ENCODE measurements around the gene TOP1. TPM values are rescaled to one million over a fixed set of nuclear protein-coding genes. Genes with fewer than 3 reads are reported as not detected.

Gene TOP1
- total RNA-seq, 2 experiments from 2014 or later: 99.6 to 102 TPM

- H3K4me3 Mint-ChIP-seq: no peak overlapping the region
- peaks cover 2% of the 10 kb centered on the region for H3K9me3 Mint-ChIP-seq
- peaks cover 65% of the 10 kb centered on the region for H3K4me1 Mint-ChIP-seq
- no peaks in the 10 kb centered on the region for H3K27me3 Mint-ChIP-seq
- H3K27ac Mint-ChIP-seq: no peak overlapping the region
- peaks cover 46% of the 10 kb centered on the region for H3K36me3 Mint-ChIP-seq
- no peak for DNase-seq
These were observed 12.2 kb downstream of the TOP1 start for GRCh38 chr20:41040855-41041254.

DNA sequence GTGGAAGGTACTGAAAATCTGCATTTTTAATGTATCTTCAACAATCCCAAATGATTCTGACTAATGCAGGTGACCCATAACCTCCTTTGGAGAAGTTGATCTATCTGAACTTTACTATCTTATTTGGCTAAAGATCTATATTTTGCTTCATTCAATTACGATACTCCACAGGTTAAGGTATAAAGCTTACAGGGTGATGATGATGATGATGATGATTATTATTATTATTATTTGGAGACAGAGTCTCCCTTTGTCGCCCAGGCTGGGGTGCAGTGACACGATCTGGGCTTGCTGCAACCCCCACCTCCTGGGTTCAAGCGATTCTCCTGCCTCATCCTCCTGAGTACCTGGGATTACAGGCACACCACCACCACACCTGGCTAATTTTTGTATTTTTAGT is 13.1 kb downstream of the TOP1 start:
- no peaks in the 10 kb centered on the region for H3K27me3 Mint-ChIP-seq
- no peak overlapping the region for H3K27ac Mint-ChIP-seq
- H3K4me3 Mint-ChIP-seq: no peak overlapping the region
- no peak for DNase-seq
- H3K4me1 Mint-ChIP-seq: peaks cover 66% of the 10 kb centered on the region
- peaks cover 38% of the 10 kb centered on the region for H3K36me3 Mint-ChIP-seq
- peaks cover 2% of the 10 kb centered on the region for H3K9me3 Mint-ChIP-seq

DNA sequence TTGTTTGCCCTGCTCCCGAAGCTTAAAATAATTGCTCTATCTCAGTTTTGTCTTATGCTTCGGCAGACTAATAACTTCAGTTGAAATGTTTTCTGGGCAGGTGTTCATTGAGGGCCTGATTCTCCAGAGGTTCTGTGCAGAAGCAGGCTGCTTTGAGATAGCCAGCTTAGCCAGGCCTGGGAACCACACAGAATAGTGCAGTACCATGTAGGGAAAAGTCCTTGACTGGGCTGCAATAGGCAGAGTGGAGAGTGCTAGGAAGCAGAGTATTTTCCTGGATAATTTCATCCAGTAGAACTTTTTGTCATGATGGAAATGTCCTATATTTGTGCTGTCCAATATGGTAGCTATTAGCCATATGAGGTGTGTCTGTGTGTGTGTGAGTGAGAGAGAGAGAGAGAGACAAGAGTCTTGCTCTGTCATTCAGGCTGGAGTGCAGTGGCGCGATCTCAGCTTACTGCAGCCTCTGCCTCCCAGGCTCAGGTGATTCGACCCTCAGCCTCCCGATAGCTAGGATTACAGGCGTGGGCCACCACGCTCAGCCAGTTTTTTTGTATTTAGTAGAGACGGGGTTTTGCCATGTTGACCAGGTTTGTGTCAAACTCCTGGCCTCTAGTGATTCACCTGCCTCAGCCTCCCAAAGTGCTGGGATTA is 15.9 kb downstream of the TOP1 start:
- Mint-ChIP-seq H3K36me3 (peaks cover 26% of the 10 kb centered on the region), H3K4me1 (peaks cover 75% of the 10 kb centered on the region), H3K9me3 (peaks cover 2% of the 10 kb centered on the region), H3K27me3 (no peaks in the 10 kb centered on the region), H3K27ac (no peak overlapping the region), H3K4me3 (no peak overlapping the region)
- no peak for DNase-seq

GRCh38 chr20:41045671-41046070 is 17.0 kb downstream of the TOP1 start:
- H3K9me3 Mint-ChIP-seq: peaks cover 2% of the 10 kb centered on the region
- no peaks in the 10 kb centered on the region for H3K27me3 Mint-ChIP-seq
- no peak overlapping the region for H3K27ac Mint-ChIP-seq
- H3K36me3 Mint-ChIP-seq: peaks cover 34% of the 10 kb centered on the region
- peaks cover 77% of the 10 kb centered on the region for H3K4me1 Mint-ChIP-seq
- H3K4me3 Mint-ChIP-seq: no peak overlapping the region
- DNase-seq: no peak

DNA sequence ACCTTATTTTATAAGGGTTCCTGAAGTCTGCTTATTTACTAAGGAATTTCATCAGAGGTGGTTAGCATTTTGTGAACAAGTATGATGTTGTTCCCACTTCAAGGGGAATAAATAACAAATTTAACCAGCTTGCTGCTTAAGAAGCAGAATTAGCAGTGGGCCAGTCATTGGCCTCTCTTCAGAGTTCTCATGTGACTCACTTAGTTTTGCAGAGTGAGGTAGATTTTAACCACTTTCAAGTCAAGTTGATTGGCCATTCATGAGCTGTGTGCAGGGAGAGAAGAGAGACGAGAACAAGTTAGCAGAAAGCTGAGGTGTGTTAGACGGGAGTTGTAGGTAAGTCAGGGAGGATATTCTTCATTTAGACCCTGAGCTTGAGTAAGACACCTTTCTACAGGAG is 18.1 kb downstream of the TOP1 start:
- Mint-ChIP-seq H3K9me3 (peaks cover 2% of the 10 kb centered on the region), H3K4me3 (no peak overlapping the region), H3K27me3 (no peaks in the 10 kb centered on the region), H3K36me3 (peaks cover 28% of the 10 kb centered on the region), H3K27ac (peak overlapping the region; percentile 25), H3K4me1 (peaks cover 80% of the 10 kb centered on the region)
- no peak for DNase-seq

DNA sequence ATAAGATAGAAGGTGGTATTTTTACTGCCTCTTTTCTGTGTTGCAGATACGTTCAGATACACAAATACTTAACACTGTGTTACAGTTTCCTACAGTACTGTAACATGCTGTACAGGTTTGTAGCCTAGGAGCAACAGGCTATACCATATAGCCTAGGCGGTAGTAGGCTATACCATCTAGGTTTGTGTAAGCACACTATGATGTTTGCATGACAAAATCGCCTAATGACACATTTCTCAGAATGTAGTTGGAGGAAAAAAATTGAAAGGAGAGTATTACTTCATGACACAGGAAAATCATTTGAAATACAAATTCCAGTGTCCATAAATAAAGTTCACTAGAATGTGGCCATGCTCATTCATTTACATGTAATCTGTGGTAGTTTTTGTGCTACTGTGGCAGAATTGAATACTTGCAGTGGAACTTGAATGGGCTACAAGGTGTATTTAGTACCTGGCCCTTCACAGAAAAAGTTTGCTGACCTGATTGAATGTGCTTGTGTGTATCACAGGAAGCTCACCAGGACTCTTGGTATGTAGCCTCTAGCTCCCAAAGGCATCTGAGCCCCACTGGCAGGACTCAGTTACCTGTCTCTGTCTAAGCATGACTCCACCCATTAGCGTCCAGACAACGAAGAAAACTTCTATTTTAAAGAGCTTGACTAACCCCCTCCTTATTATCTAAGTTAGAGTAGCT is 18.8 kb downstream of the TOP1 start:
- H3K4me1 Mint-ChIP-seq: peaks cover 83% of the 10 kb centered on the region
- H3K27me3 Mint-ChIP-seq: no peaks in the 10 kb centered on the region
- H3K9me3 Mint-ChIP-seq: peaks cover 2% of the 10 kb centered on the region
- DNase-seq: no peak
- H3K36me3 Mint-ChIP-seq: peaks cover 25% of the 10 kb centered on the region
- peak overlapping the region; percentile 76 for H3K4me3 Mint-ChIP-seq
- H3K27ac Mint-ChIP-seq: peak overlapping the region; percentile 80

DNA sequence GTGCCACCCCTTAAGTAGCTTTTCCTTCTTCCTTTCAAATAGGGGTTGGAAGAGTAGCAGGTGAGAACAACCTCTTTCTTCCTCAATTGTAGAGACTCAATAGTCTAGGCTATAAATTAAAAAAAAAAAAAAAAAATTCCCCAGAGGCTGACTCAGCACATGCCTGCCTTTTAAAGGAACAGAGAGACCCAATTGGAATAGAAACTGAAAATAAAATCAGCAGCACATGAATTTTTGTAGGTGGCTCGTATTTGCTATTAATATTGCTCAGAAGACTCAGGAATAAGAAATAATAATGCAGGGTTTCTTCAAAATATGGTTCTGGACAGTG is 19.3 kb downstream of the TOP1 start:
- H3K9me3 Mint-ChIP-seq: peaks cover 2% of the 10 kb centered on the region

DNA sequence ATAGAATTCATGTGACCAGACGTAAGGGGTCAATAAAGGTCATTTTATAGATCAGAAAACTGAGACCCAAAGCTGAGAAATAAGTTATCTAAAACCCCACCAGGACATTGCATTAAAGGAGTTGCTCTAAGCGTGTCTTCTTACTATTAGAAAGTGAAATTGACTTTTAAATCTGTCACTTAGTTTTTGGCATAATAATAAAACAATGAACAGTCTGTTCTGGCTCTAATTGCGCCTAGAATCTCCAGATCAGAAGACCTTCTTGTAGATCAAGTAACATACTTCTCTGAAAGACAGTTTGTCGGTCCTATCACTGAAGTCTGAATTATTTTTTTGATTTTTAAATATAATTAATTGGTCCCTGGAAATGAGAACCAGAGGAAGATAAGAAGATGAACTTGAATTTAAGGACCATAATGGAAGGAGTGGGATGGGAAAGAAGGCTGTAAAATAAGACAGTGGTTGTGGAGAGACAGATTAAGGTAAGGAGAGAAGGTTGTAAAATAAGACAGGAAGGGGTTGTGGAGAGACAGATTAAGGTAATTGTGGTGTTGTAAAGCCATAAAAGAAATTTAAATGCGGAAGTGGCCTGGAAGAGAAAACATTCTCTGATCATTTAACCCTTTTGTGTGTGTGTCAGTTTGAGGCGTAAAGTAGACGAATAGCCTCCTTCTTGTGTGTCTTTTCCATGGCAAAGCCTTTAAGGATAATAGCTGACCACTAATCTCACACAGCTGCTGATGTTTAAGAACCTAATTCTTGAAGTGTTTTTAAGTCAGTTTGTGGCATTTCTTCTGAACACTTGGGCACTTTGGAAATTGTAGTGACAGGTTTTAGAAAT is 20.1 kb downstream of the TOP1 start:
- Mint-ChIP-seq H3K9me3 (peaks cover 3% of the 10 kb centered on the region), H3K27me3 (no peaks in the 10 kb centered on the region)

More for the DNA sequence above, 19.3 kb downstream of the TOP1 start:
- H3K27ac Mint-ChIP-seq: peak overlapping the region; percentile 80
- H3K4me3 Mint-ChIP-seq: peak overlapping the region; percentile 76
- H3K36me3 Mint-ChIP-seq: peaks cover 21% of the 10 kb centered on the region
- no peaks in the 10 kb centered on the region for H3K27me3 Mint-ChIP-seq
- no peak for DNase-seq
- peaks cover 81% of the 10 kb centered on the region for H3K4me1 Mint-ChIP-seq

GRCh38 chr20:41049451-41049850 is 20.8 kb downstream of the TOP1 start:
- DNase-seq: no peak
- H3K9me3 Mint-ChIP-seq: peaks cover 8% of the 10 kb centered on the region
- H3K4me1 Mint-ChIP-seq: peaks cover 86% of the 10 kb centered on the region

More for the DNA sequence above, 20.1 kb downstream of the TOP1 start:
- H3K4me1 Mint-ChIP-seq: peaks cover 82% of the 10 kb centered on the region
- DNase-seq: no peak
- peak overlapping the region; percentile 80 for H3K27ac Mint-ChIP-seq
- H3K4me3 Mint-ChIP-seq: peak overlapping the region; percentile 76
- peaks cover 23% of the 10 kb centered on the region for H3K36me3 Mint-ChIP-seq

GRCh38 chr20:41050361-41051008 is 21.9 kb downstream of the TOP1 start:
- Mint-ChIP-seq H3K27me3 (no peaks in the 10 kb centered on the region), H3K4me1 (peaks cover 85% of the 10 kb centered on the region), H3K36me3 (peaks cover 34% of the 10 kb centered on the region), H3K4me3 (no peak overlapping the region), H3K27ac (peak overlapping the region; percentile 2), H3K9me3 (peaks cover 9% of the 10 kb centered on the region)
- DNase-seq: no peak

More at GRCh38 chr20:41049451-41049850, 20.8 kb downstream of the TOP1 start:
- Mint-ChIP-seq H3K27me3 (no peaks in the 10 kb centered on the region), H3K4me3 (no peak overlapping the region), H3K27ac (peak overlapping the region; percentile 80), H3K36me3 (peaks cover 29% of the 10 kb centered on the region)

GRCh38 chr20:41051009-41051825 is 22.6 kb downstream of the TOP1 start:
- Mint-ChIP-seq H3K9me3 (peaks cover 11% of the 10 kb centered on the region), H3K4me1 (peaks cover 86% of the 10 kb centered on the region), H3K27me3 (no peaks in the 10 kb centered on the region), H3K27ac (peak overlapping the region; percentile 9), H3K4me3 (no peak overlapping the region), H3K36me3 (peaks cover 41% of the 10 kb centered on the region)
- DNase-seq: no peak

DNA sequence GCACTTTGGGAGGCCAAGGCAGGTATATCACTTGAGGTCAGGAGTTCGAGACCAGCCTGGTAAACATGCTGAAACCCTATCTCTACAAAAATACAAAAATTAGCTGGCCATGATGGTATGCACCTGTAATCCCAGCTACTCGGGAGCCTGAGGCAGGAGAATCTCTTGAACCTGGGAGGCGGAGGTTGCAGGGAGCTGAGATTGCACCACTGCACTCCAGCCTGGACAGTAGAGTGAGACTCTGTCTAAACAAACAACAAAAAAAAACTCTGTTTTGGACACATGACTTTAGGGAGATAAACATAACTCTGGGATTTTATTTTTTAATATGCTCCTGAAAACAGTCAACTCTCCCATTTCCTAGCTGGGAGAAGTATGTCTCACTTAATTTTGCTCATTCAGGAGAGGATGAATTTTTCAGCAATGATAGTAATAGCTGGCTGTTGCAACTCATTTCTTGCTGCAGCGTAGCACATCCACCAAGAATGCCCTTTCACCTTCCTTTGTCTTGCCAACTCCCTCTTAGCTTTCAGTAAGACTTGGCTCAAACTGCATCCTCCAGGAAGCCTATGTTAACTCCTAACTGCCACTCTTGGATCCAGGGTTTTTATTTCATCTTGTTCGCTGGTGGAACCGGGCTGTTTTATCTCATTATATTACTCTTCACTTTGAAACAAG is 24.3 kb downstream of the TOP1 start:
- DNase-seq: no peak
- H3K4me3 Mint-ChIP-seq: no peak overlapping the region
- peaks cover 44% of the 10 kb centered on the region for H3K36me3 Mint-ChIP-seq
- peaks cover 11% of the 10 kb centered on the region for H3K9me3 Mint-ChIP-seq
- no peaks in the 10 kb centered on the region for H3K27me3 Mint-ChIP-seq
- peaks cover 77% of the 10 kb centered on the region for H3K4me1 Mint-ChIP-seq
- H3K27ac Mint-ChIP-seq: no peak overlapping the region

DNA sequence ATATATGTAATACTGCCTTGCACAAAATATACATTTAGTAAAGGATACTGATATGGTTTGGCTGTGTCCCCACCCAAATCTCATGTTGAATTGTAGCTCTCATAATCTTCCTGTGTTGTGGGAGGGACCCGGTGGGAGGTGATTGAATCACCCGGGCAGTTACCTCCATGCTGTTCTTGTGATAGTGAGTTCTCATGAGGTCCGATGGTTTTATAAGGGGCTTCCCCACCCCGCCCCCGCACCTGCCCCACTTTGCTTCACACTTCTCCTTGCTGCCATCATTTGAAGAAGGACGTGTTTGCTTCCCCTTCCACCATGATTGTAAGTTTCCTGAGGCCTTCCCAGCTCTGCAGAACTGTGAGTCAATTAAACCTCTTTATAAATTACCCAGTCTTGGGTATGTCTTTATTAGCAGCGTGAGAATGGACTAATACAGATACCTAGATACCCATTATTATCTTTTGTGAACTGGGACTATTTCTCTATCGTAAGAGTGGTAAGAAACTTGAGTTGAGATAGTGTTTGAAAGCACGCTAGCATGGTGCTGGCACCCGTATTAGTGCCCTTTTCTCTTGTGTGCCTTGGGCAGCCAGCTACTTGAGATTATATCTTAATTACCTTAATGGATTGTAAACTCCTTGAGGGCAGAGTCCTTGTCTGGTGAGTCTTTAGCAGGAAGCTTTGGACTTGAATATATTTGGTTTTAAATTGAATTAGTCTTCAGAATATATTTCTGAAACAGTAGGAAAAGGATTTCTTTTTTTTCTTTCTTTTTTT is 25.6 kb downstream of the TOP1 start:
- Mint-ChIP-seq H3K4me1 (peaks cover 77% of the 10 kb centered on the region), H3K9me3 (peaks cover 11% of the 10 kb centered on the region), H3K27me3 (no peaks in the 10 kb centered on the region), H3K4me3 (no peak overlapping the region), H3K27ac (no peak overlapping the region), H3K36me3 (peaks cover 56% of the 10 kb centered on the region)
- DNase-seq: no peak

Measured in activated naive CD8-positive, alpha-beta T cell treated with anti-CD3 and anti-CD28 coated beads for 36 hours (primary cell).